GM18867 (cell line): ENCODE measurements around the gene HSP90AA1.
"Not testable (repeated sequence)": the region's sequence is repeated elsewhere in the genome, so short reads cannot be mapped to it uniquely, and the experiment has no call there.

Experiments used
- ATAC-seq: cut with Tn5 transposase; IDR thresholded peaks from one replicate; pipeline ENCODE4 v1.9.1; 2021; ENCODE audit warnings: mild to moderate bottlenecking, moderate library complexity; ENCODE audit not compliant: unreplicated experiment

Gene HSP90AA1

DNA sequence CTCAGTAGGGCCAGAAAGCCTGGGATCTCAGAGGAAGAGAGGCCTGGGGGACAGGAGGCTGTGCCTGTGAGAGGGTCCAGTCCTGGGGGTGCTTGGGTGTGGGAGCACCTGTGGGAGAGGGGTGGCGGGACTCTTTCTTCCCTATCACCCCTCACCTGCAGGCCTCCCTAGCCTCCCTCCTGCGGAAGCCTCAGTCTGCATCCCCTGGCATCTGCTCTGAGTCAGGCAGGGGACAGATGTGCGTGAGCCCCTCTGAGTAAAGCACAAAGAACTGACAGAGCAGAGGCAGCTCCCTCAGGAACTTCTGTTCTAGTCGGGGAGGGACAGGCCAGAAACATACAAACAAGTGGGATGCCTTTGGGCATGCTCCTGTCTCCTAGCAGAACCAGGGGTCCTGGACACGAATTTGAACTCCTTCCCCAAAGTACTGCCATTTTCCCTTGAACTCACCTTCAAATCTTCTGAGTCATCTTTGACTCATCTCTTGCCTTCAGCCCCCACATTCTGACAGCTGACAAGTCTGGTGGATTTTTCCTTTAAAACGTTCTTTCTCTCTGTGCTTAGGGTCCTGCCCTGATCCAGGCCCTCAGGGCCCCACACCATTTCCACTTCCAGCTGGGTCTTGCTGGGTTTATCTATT, 8.5 kb upstream of the HSP90AA1 start:
- ATAC-seq = no peak

DNA sequence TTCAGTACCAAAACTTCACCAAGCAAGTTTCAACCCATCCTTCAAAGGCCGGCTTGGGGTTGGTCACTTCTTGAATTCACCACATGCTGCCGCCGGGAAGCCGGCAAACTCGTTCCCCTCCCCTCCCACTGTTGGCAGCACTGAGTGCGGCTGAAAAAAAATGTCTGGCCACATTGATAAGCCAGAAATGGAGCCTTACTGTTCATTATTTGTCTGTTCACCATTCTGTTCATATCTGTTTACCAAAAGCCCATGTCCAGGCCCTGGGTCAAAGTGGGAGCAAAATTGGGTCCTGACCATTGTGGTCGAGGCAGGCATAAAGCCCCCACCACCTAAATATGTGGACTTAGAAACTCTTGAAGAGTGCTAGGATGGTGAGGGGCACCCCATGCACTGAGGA, 7.3 kb upstream of the HSP90AA1 start:
- no peak for ATAC-seq

DNA sequence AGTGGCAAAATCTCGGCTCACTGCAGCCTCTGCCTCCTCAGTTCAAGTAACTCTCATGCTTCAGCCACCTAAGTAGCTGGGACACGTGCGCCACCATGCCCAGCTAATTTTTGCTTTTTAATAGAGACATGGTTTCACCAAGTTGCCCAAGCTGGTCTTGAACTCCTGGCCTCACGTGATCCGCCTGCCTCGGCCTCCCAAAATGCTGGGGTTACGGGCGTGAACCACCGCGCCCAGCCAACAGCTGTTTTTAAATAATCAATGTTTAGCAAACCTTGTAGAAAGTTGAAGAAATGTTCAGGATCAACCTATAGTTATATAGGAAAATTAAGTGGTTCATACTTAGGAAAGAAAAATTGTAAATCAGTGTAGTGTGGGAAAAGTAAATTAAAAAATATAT, 6.0 kb upstream of the HSP90AA1 start:
- ATAC-seq = no peak

DNA sequence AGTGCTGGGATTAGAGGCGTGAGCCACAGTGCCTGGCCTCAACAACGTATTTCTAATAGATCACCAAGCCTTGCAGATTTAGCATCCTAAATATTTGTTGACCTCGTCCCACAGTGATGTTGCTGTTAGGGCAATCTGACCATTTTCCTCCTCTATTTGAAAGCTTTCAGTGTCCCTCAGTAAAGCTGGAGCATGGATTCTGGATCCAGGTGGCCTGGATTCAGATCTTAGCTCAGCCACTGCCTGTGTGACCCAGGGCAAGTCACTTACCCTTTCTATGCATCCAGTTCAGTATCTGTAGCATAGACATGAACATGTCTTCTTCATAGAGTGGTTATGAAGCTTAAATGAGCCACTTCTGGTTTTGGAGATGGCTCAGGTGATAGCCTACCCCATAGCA, 3.9 kb upstream of the HSP90AA1 start:
- no peak for ATAC-seq

DNA sequence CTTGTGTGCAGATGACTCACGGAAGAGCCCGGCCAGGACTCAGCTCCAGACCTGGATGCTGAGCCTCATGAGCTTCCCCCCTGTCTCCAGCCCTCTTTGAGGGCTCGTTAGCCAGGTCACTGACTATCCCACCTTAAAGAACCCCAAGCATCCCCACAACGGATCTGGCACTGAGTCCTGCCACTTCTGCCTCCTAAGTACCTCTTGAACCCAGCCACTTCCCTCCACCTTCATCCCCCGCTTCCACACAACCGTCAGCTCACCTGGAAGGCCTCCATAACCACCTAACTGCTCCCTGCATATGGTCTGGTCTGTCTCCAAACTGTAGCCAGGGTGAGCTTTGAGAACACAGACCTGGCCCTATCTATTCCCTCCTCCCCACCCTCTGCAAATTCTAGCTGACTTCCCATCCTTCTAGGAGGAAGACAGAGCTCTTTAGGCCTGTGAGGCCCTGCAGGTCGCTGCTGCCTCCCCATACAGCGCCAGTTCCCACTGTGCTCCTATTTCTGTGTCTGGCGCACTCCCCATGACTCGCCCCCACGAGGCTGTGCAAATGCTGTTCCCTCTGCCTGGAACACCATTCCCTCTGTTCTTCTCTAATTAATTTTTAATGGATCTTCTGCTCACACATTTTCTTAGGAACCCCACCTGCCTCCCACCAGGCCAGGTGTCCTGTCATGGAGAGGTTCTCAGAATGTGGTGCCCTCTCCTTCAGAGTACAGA, 2.9 kb upstream of the HSP90AA1 start:
- ATAC-seq = no peak

DNA sequence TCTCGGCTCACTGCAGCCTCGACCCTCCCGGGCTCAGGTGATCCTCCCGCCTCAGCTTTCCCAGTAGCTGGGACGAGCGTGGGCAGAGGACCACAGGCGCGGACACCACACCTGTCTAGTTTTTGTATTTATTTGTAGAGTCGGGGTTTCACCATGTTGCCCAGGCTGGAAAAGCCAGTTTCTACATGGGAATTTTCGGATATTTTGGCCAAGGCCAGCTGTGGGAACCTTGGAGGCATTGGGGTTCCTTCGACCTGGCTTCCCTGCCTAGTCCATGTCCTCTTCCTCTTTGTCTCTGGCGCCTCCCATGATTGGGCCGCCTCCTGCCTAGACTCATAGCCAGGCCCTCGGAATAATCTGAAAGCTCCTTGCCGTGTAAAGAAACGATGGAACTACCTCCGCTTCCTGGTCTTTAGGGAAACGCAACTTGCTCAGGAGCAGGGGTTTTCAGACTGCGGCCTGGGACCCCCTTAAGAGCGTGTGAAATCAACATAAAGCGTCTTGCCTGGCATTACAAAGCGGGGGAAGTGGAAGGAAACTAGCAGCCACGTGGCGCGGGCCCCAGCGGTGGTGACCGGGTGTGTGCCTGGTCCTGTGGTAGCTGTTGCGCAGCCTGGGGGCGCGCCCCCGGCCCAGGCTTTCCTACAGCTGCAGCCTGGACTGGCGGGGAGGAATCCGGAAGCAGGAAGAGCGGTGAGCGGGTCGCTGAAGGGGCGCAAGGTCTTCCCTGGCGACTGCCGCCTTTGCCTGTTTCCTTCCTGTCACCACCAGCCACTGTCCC, 1.4 kb upstream of the HSP90AA1 start:
- no peak for ATAC-seq

DNA sequence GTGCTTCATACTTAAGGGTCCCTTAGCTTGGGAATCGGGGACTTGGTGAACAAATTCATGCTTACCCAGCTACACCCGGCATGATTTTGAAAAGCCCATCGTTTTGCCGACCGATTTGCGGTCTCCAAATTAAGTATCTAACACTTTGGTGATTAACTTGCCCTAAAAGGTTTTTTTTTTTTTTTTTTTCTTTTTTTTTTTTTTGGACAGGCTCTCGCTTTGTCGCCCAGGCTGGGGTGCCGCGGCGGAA, 843 bp upstream of the HSP90AA1 start:
- ATAC-seq = no peak

DNA sequence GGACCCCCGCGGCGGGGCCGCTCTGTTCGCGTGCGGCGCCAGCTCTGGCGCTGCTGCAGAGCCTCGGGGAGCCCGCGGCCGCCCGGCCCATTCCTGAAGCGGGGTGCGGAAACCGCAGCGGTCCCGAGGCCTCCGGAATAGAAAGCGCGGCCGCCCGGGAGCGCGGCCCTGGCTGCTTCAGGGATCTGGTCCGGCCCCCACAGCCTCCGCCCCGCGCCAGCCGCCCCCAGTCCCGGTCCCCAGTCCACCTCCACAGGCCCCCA, 204 bp downstream of the HSP90AA1 start:
- ATAC-seq = no peak

DNA sequence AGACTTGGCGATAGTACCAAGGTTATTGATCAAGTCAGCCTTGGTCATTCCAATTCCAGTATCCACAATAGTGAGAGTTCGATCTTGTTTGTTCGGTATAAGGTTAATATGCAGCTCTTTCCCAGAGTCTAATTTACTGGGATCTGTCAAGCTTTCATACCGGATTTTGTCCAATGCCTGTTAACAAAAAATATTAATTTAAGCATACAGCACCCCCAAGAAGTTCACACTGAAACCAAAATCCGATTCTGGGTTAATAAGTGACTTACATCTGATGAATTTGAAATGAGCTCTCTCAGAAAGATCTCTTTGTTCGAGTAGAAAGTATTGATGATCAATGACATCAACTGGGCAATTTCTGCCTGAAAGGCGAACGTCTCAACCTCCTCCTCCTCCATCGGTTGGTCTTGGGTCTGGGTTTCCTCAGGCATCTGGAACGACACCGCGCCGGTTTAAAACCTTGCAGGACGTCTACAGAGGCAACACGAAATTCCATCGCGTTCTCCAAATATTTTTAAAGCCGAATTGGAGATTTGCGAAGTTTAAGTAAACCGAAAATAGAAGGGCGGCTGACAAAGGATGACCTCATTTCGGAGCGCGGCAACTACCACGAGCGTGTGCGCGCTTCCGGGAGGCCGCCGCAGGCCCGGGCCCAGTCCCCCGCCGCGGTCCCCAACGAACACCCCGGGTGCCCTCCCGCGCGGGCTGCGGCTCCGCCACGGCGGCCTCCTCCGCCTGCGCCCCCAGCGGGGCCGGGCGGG, 716 bp downstream of the HSP90AA1 start:
- ATAC-seq = peak; percentile 30

DNA sequence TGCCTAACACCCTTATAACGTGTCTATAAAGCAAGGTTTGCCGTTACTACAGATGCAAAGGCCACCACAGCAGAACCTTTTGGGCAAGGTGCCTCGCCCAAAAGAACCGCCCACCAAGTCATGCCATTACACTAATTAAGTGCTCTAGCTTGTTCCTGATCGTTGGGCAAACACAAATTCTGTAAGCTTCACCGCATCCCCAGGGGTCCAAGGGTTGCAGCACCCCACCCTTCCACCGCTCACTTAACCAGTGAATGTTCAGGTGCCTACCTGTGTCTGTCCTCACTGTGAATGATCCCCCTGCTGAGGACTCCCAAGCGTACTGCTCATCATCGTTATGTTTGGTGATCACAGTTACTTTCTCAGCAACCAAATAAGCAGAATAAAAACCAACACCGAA, 1.4 kb downstream of the HSP90AA1 start:
- no peak for ATAC-seq

DNA sequence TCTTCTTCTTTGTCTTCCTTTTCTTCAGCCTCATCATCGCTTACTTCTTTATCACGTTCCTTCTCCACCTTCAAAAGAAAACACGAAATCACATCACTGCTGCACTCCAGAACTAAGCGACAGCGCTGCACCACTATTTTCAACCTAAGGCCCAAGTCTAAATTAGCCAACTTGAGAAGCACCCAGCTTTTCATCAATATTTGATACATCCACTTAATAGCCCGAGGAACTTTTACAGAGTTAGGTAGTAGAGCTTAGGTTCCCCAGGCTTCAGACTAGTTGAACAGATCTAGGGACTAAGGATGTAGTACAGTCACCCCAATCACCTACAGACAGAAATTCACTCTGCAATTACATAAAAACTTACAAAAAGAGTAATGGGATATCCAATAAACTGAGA, 1.9 kb downstream of the HSP90AA1 start:
- no peak for ATAC-seq

DNA sequence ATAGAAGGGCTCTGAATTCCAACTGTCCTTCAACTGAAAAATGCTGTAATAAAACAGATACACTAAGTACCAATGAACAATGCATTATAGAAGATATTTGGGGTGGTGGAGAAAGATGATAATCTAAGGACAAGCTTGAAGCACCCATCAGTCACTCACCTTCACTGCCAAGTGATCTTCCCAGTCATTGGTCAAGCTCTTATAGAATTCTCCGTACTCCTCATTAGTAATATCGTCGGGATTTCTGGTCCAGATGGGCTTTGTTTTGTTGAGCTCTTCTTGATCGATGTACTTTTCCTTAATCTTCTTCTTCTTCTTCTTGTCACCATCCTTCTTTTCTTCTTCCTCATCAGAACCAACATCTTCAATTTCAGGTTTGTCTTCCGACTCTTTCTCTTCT, 2.3 kb downstream of the HSP90AA1 start:
- not testable (repeated sequence) for ATAC-seq

DNA sequence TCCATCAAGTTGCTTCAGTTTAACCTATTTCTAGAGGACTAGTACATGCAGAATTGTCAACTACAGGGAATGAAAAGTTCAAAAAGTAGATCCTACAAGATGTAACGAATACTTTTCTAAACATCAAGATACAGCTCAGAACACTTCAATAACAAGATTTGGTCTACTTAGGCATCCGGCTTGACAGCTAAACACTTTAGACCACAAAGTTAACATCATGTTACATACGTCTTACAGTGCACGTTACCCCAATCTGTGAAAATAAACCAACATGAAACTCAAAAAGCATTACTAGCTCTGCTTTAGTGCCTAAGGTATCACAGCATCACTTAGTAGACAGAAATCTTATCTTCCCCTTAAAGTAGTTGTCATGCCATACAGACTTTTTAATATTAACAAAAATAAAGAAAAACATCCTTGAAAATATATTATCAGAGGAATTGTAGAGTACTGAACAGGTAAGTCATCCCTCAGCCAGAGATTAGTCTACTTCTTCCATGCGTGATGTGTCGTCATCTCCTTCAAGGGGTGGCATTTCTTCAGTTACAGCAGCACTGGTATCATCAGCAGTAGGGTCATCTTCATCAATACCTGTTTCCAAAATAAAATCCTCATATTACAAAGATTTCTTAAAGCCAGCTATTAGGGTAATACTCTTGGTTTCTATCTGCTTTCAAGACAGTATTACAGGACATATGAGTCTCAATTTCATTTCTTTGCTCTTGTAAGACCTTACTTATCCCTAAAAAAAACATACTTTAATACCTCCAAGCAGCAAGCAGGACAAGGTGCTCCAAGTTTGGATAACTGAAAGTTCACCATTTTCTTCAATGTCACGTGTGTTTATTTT, 5.4 kb downstream of the HSP90AA1 start:
- ATAC-seq = no peak

DNA sequence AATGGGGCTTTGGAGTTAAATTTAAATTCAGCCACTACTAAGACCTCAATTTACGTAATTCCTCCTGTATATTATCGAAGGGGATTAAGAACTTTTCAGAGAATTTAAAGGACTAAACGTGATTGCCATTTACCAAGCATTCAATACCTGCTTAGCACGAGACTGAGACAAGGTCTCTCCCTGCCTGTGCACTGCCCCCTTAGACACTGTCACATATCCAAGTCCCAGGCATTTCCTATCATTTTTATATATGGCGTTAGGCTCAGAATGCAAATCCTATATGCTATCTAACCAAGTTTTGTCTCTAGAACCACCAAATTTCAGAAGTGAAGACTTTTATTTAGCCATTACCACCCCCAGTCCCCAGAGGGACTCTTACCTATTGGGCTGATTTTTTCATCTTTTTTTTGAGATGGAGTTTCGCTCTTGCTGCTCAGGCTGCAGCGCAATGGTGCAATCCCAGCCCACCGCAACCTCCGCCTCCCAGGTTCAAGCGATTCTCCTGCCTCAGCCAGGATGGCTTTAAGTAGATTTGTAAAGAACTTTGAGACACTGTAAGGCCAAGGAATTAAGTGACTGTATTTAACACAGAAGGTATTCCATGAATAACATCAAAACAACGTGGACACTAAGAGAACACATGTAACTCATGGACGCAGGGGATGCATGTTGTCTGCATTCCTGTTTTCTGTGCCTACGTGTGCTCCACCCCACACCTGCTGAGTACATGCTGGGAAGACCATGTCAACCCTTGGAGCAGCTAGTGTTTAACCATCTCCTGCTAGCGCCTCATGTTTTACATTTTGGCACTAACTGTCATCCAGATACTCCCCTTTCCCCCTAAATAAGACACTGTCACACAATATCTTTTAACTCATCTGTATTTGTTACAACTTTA, 6.4 kb downstream of the HSP90AA1 start:
- no peak for ATAC-seq

DNA sequence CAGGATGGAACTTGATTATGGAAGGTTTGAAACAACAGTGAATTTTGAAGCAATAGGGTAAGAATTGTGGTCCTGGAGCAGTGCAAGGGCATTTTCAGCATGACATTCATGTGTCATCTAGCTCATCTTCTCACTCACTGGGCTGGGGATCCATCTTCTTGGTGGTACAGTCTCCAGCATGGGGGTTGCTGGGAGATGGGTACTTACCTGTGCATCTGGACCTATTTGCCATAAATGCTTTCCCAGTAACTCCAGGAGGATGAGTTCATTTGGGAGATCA, 7.2 kb downstream of the HSP90AA1 start:
- ATAC-seq = no peak

DNA sequence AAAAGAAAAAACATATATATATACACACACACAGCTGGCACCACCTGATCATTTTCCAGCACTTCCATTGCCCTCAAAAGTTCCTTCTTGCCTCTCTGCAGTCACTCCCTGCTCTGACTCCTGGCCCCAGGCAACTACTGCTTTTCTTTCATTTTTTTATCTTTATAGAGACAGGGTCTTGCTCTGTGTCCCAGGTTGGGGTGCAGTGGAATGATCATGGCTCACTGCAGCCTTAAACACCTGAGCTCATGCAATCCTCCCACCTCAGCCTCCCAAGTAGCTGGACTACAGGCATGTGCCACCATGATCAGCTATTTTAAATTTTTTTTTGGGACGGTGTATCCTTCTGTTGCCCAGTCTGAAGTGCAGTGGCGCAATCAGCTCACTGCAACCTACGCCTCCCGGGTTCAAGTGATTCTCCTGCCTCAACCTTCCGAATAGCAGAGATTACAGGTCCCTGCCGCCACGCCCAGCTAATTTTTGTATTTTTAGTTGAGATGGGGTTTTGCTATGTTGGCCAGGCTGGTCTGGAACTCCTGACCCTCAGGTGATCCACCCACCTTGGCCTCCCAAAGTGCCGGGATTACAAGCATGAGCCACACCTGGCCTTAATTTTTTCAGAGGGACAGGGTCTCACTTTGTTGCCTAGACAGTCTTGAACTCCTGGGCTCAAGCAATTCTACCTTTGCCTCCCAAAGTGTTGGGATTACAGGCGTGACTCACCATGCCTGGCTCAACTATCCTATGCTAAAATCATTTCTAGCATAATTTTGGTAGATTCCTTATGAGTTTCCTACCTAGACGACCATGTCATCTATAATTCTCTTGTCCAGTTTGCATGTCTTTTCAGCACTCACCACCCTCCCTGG, 7.8 kb downstream of the HSP90AA1 start:
- no peak for ATAC-seq

DNA sequence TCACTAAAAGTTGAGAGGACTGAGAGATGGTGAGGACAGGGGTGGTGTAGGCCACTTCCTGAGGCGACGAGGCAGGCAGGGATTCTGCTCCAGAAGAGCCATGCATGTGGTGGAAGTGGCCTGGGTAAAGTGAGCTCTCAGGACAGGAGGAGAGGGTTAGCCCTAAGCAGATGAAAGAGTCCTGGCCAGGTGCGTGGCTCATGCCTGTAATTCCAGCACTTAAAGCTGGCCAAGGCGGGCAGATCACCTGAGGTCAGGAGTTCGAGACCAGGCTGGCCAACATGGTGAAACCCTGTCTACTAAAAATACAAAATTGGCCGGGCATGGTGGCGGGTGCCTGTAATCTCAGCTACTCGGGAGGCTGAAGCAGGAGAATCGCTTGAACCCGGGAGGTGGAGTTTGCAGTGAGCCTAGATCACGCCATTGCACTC, 8.5 kb downstream of the HSP90AA1 start:
- not testable (repeated sequence) for ATAC-seq

DNA sequence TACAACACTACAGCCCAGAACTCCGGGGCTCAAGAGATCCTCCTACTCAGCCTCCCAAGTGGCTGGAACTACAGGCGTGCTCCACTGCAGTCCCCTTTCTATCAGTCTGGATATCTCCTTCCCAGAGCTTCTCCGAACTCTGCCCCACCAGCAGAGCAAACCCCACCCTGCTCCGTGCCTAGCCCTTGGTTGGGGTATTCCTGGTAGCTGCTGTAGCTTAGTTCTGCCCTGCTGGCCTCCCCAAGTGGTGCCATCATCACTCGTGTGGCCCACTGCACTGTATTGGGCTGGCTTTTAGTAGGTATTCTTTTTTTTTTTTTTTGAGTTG, 9.5 kb downstream of the HSP90AA1 start:
- no peak for ATAC-seq

DNA sequence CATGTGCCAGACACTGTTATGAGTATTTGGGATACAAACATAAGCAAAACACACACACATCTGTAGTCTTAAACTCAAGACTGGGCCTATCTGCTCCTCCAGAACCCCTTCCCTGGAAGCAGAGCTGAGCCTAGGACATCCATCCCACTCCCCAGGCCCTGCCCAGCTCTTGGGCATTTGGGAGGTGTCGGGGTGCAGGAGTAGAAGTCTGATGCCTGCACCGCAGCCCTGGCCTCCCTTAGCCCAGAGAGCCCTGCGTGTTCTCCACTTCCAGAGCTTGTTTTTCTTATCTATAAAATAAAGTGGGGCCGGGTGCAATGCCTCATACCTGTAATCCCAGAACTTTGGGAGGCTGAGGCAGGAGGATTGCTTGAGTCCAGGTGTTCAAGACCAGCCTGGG, 11.7 kb downstream of the HSP90AA1 start:
- ATAC-seq = no peak
